ENCODE data around the gene SFTA2.

The SFTA2 gene

GRCh38 chr6:30918670-30919069 lies 13.3 kb downstream of the SFTA2 start:
- H3K27ac ChIP-seq = no peak overlapping the region
- no peak for TF ChIP-seq ZFX (IDR thresholded peaks at IDR 0.05; ENCODE audit: borderline replicate concordance)

- no peak for TF ChIP-seq CTCF (IDR thresholded peaks at IDR 0.05)
- no peak for TF ChIP-seq ZFX (IDR thresholded peaks at IDR 0.05; ENCODE audit: borderline replicate concordance)
These were observed 14.5 kb downstream of the SFTA2 start for GRCh38 chr6:30917487-30917886.

DNA sequence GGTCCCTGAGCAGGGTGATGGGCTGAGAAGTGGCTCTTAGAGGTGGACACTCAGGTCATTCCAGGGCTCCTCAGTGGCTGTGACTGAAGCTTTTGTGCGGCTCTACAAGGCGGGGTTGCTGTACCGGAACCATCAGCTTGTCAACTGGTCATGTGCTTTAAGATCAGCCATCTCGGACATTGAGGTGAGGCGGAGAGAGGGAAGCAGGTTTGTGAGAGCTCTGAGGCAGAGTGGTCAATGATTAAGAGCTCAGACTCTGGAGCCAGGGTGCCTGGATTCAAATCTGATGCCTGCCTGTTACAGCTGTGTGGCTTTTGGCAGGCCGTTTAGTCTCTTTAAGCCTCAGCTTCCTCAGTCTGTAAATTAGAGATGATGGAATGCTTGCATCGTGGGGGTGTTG lies 14.9 kb downstream of the SFTA2 start:
- TF ChIP-seq CTCF (IDR thresholded peaks at IDR 0.05) (no peak), ZFX (IDR thresholded peaks at IDR 0.05; ENCODE audit: borderline replicate concordance) (no peak)

More at GRCh38 chr6:30917487-30917886, 14.5 kb downstream of the SFTA2 start:
- no peak overlapping the region for H3K27ac ChIP-seq

DNA sequence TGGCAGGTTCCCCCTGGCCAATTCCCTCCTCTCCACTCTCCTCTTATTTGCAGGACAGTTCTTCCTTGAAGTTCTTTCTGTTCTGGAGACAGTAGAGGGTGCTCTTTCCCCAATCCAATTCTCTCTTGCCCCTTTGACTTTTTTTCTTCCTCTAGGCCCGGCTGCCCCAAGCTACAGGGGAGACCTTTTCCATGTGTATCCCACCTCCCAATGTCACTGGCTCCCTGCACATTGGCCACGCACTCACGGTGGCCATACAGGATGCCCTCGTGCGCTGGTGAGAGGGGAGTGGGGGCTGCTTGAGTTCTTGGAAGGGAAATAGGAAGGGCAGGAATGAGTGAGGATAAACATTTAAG lies 16.4 kb downstream of the SFTA2 start:
- peak; percentile 79 for TF ChIP-seq CTCF (IDR thresholded peaks at IDR 0.05)
- no peak for TF ChIP-seq ZFX (IDR thresholded peaks at IDR 0.05; ENCODE audit: borderline replicate concordance)
- peak overlapping the region; percentile 97 for H3K27ac ChIP-seq

More for the DNA sequence above, 14.9 kb downstream of the SFTA2 start:
- no peak overlapping the region for H3K27ac ChIP-seq

GRCh38 chr6:30914854-30915590 lies 16.9 kb downstream of the SFTA2 start:
- H3K27ac ChIP-seq = peak overlapping the region; percentile 97
- no peak for TF ChIP-seq ZFX (IDR thresholded peaks at IDR 0.05; ENCODE audit: borderline replicate concordance)
- no peak for TF ChIP-seq CTCF (IDR thresholded peaks at IDR 0.05)

- H3K27ac ChIP-seq = peak within 1 kb of the TSS; percentile 97
- TF ChIP-seq CTCF (IDR thresholded peaks at IDR 0.05) = peak; percentile 72
- TF ChIP-seq ZFX (IDR thresholded peaks at IDR 0.05; ENCODE audit: borderline replicate concordance) = no peak
These were observed 17.7 kb downstream of the SFTA2 start, which contains the start of gene VARS2 for GRCh38 chr6:30914076-30914853. Gene VARS2 (plus strand): TSS chr6:30914238. CDS start chr6:30914837, 599 bp downstream.

GRCh38 chr6:30913721-30914075 lies 18.3 kb downstream of the SFTA2 start:
- H3K27ac ChIP-seq = peak overlapping the region; percentile 97
- no peak for TF ChIP-seq CTCF (IDR thresholded peaks at IDR 0.05)
- no peak for TF ChIP-seq ZFX (IDR thresholded peaks at IDR 0.05; ENCODE audit: borderline replicate concordance)
